Left hindlimb (tissue), 1 donor: ENCODE measurements around the gene MYOZ2.
"Not testable (repeated sequence)": the region's sequence is repeated elsewhere in the genome, so short reads cannot be mapped to it uniquely, and the experiment has no call there.

Source experiments
- DNase-seq: peaks from one replicate; pipeline ENCODE4 v3.0.0-alpha.2; 2018

Gene MYOZ2

DNA sequence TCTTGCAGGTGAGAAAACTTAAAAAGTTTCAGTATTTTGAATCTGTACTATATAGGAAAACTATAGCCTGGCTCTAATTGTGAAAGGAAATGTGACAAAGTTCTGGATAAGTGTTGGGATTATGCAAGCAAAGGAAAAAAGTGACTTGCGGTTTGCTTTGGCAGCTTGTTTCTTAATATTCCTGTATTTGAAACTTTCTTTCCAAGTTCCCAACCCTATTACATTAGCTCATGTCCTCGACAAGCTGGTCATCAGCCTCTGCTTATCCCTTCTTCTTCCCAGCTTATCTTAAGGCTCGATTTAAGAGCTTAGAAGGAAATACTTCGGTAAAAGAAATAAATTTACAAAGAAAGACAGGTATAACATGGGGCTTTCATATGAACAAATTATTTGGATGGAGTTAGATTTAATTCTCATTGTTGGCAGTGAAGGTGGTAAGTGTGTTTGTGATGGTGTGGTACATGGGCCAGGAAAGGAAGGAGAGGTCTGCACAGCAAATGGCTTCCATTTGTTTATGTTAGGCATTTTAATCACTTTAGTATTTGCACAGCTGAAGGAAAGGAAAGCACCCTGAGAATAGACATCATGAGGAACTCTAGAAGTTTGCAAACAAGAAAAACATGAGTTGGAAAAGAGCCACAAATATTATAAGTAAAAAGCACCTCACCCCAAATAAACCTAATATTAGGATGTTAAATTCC lies 5.1 kb upstream of the MYOZ2 start:
- DNase-seq, result no peak

DNA sequence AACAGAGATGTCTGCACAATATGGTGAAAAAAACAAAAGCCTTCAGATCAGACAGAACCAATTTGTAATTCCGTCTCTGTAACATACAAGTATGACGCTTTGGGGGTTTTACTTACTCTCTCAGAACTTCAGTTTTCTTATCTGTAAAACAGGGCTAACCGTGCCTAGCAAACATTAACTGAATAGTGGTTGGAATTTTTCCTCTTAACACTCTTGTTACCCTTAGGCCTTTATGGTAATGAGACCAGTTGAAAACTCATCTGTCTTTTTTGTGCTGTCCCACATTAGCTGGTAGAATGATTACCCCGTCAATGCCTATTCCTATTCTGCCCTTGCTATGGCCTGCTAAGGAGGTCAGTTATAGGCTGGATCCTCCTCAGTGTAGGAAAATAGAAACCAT lies 4.5 kb upstream of the MYOZ2 start:
- DNase-seq, result no peak

DNA sequence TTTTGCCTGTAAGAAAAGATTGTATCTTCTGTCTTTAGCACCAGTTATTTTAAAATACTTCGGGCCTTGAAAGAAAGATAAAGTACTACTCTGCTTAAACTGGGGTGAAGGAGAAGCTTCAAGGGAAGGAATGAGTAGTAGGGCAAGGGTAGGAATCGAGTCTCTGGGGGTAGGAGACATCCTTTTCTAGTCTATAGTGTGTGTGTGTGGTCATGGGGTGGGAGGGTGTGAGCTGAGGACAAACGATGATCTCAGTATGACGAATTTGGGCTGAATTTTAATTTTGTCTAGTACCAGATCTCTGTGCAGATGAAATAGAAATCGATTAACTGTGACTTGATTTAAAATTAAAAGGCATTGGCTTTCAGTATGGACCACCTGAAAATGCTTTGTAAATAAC lies 3.3 kb upstream of the MYOZ2 start:
- no peak for DNase-seq

DNA sequence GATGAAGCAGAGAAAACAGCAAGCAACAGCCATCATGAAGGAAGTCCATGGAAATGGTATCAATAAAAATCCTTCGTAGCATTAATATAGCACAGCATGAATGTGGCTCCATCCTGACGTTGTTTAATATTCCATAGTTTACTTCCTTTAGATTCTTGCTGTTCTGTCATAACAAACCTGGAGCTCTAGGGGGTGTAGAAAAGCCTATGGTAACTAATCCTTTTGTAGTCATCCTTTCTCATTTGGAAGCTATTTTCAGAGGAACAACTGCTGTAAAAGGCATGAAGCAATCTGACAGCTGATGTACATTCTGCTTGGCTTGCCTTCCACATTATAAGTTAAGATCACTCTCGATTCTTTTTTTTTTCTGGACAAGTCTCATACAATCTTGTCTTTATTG lies 914 bp downstream of the MYOZ2 start:
- DNase-seq, result no peak

DNA sequence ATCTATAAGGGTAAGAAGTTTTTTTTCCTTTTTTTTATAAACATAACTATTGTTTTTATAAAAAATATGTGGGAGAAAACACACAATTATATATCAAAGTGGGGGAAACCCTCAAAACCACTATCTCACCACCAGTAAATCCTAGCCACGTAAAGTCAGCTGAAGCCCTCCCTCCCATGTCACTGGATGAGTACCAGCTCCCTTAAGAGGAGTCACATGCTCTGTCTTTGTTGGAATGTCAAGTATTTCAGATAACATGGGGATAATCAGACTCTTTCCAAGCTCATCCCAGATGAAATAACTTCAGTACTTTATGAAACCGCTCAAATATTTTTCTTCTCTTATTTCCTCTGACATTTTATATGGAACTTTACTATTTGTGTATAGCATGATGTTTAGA lies 2.4 kb downstream of the MYOZ2 start:
- DNase-seq, result no peak

DNA sequence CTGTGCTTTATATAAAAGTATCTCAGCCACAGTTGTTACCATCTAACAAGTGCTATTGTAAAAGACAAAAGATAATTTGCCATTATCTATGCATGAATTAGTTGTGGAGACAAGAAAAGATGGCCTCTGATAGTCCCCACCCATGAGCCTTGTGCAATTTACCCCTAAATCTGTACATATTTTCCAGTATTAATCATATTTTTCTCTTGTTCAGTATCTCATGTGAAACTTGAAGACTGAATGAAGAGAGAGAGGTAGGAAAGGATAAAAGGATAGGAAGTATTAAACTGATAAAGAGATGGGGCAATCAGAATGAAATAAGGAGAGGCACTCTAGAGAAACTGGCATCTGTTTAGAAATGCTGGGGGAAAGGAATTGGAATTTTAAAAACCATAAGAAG lies 3.7 kb downstream of the MYOZ2 start:
- DNase-seq, result no peak

DNA sequence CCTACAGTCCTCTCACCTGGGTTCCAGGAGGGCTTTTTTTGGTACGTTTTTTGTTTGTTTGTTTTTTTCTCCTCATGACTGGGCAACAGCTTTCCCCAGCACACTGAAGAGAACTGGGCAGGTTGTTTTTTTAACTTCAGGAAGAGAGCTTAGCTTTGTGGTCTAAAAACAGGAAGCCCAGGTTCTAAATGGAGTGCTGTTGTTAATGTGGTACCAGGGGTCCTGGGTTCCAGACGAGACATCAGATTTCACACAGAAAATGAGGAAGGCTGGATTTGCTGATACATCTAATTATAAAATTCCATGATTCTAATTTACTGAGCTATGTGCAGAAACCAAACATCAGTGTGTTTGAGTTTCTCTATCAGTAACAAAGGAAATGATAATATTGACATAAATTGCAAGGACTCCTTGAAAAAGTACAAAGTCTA lies 4.2 kb downstream of the MYOZ2 start:
- DNase-seq, result no peak

DNA sequence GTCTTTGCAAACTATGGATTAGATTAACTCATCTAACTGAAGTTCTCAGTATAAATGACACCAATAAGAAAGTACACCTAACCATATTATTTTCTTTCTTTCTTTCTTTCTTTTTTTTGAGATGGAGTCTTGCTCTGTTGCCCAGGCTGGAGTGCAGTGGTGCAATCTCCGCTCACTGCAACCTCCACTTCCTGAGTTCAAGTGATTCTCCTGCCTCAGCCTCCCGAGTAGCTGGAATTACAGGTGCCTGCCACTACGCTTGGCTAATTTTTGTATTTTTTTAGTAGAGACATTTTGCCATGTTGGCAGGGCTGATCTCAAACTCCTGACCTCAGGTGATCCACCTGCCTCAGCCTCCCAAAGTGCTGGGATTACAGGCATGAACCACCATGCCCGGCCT lies 5.7 kb downstream of the MYOZ2 start:
- DNase-seq, result not testable (repeated sequence)

DNA sequence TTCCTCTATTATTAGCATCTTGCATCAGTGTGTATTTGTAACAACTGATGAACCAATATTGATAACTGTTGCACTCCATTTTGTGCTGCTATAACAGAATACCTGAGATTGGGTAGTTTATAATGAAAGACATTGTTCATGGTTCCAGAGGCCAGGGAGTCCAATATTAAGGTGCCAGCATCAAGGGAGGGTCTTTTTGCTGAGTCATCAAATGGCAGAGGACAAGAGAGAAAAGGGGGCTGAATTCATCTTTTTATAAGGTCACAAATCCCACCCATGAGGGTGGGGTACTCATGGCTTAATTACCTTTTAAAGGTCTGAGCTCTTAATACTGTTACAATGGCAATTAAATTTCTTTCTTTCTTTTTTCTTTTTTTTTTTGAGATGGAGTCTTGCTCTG lies 7.2 kb downstream of the MYOZ2 start:
- no peak for DNase-seq

DNA sequence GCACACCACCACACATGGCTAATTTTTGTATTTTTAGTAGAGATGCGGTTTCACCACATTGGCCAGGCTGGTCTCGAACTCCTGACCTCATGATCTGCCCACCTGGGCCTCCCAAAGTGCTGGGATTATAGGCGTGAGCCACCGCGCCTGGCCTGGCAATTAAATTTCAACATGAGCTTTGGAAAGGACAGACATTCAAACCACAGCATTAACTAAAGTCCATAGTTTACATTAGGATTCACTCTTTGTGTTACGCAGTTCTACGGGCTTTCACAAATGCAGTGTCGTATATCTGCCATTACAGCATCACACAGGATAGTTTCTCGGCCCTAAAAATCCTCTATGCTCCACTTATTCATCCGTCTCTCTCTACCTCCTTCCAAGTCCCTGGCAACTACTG lies 7.7 kb downstream of the MYOZ2 start:
- DNase-seq, result not testable (repeated sequence)

DNA sequence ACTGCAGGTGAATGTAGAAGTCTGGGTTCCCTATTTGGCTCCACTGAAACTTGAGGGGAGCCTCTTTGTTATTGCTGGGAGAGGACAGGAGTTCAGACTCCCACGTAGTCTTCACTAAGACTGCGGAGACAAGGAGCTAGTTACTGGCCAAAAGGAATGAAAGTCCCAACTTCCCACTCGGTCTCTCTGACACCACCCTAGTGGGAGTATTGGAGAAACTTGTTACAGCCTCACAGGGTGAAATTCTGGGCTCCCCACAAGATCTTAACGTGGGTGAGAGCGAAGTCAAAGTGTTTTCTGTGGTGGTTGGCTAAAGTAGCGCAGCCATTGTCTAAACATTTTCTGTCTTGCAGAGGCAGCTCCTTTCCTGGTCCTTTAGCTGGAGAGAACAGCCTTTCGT lies 13.5 kb downstream of the MYOZ2 start:
- no peak for DNase-seq

DNA sequence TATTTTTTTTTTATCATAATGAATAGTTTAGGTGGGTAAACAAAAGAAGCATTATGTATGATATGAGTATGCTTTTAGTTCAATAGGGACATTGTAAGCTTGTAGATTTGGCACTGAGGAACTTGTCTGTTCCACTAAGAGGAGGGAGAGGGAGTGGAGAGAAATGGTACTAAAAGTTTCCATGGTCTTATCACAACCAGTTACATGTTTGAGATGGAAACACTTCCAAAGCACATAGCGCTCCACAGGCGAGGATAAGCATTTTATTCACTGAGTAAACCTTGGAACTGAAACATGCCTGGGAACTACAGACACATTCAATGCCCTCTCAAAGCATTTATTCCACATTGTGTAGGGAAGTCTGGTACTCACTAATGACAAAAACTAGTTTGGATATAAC lies 15.5 kb downstream of the MYOZ2 start:
- DNase-seq, result no peak

DNA sequence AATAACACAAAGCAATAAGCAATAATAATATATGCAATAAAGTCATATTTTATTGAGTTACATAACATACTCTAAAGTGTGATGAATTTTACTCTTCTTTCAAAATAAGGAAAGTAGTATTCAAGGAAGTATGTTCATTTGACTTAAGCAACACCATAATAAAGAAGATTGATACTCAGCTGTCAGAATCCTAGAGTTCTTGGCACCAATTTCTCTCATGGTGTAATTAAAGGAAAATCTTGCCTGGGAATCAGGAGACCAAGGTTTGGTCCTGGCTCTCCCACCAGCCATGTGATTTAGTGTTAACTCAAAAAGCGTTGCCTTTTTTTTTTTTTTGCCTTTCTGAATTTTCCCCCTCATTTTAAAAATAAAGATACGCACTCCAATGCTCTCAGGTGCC lies 17.1 kb downstream of the MYOZ2 start:
- no peak for DNase-seq

DNA sequence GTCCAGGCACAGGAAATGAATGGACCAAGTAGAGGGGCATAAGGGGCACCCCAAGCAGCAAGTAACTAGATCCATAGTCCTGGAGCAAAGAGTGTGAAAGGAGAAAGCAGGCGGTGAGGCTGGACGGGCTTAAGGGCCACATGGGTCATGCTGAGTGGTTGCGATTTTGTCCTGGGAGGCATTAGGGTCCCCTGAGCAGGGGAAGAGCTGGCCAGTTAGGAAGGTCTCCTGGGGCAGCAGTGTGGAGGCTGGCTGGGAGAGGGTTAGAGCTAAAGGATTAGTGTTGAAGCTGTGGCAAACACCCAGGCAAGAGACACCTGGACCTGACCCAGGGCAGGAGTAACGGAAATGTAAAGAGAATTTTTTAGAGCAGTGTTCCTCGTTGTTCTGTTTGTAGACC lies 26.5 kb downstream of the MYOZ2 start:
- no peak for DNase-seq

DNA sequence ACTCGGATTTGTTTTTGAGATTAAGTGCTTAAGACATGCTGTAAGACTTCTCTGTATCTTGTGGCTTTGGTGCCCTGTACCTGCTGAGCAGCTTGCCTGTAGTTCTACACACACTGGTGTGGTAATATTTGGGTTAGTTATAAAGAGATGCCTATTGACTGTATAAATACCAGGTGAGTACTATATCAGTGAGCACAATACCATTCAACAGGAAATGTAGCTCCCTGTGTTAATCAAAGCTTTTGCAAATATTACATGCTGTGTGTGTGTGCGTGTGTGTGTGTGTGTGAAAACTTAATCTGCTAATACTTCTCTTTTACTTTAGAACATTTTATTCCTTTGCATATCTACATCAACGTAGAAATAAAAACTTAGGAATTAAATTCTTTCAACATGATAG lies 30.1 kb downstream of the MYOZ2 start:
- DNase-seq, result no peak

DNA sequence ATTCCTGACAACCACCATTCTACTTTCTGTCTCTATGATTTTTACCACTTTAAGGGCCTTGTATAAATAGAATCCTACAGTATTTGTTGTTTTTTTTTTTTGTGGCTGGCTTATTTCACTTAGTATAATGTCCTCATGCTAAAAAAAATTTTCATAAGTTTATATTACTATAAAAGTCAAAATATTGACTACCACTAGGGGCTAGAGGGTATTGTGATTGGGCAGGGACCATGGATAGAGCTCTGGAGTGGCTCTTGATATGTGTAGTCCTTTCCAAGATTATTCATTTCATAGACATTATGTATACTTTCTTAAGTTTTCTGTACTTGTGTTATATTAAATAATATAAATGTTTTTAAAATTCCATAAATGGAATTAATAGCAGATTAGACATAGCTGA lies 34.6 kb downstream of the MYOZ2 start:
- DNase-seq, result no peak

DNA sequence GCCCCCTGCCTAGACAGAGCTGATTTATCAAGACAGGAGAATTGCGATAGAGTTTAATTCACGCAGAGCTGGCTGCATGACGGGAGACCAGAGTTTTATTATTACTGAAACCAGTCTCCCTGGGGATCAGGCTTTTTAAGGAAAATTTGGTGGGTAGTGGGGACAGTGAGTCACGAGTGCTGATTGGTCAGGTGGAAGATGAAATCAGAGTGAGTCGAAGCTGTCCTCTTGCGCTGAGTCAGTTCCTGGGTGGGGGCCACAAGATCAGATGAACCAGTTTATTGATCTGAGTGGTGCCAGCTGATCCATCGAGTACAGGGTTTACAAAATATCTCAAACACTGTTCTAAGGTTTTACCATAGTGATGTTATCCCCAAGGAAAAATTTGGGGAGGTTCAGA lies 36.6 kb downstream of the MYOZ2 start:
- no peak for DNase-seq

DNA sequence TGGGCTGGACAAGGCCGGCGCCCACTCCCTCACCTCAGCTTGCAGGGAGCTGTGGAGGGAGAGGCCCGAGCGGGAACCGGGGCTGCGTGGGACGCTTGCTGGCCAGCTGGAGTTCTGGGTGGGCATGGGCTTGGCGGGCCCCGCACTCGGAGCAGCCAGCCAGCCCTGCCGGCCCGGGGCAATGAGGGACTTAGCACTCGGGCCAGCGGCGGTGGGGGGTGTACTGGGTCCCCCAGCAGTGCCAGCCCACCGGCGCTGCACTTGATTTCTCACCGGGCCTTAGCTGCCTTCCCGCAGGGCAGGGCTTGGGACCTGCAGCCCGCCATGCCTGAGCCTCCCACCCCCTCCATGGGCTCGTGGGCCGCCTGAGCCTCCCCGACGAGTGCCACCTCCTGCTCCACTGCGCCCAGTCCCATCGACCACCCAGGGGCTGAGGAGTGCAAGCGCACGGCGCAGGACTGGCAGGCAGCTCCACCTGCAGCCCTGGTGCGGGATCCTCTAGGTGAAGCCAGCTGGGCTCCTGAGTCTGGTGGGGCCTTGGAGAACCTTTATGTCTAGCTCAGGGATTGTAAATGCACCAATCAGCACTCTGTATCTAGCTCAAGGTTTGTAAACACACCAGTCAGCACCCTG lies 38.2 kb downstream of the MYOZ2 start:
- DNase-seq, result not testable (repeated sequence)

DNA sequence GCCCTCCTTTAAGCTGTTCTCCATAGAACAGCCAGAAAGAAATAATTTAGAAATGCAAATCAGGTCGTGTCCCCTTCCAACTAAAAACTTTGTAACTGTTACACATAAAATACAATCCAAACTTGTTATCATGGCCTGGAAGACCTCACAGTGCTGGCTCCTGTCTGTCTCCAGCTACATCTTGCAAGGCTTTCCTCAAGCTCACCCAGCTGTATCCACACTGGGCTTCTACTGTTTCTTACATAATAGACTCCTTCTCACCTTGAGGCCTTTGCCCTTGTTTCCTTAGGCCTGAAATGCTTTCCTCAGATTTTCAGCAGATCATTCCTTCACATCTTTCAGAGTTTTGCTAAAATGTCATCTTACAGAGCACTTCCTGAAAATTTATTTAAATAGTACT lies 43.4 kb downstream of the MYOZ2 start:
- no peak for DNase-seq

DNA sequence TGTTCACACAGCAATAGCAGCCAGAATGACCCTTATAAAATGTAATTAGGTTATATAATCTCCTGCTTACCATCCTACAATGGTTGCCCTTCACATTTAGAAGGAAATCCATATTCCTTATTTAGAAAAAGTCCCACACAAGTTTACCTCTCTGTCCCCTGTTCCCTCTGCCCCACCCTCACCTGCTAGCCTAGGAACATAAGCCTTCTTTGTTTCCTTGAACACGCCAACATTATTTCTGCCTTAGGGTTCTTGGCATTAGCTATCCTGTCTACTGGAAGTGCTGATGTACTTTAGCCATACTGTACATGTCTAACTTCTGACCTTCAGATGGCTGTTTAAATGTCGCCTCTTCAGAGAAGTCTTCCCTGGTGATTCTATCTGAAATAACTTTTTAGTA lies 48.5 kb downstream of the MYOZ2 start:
- DNase-seq, result no peak

DNA sequence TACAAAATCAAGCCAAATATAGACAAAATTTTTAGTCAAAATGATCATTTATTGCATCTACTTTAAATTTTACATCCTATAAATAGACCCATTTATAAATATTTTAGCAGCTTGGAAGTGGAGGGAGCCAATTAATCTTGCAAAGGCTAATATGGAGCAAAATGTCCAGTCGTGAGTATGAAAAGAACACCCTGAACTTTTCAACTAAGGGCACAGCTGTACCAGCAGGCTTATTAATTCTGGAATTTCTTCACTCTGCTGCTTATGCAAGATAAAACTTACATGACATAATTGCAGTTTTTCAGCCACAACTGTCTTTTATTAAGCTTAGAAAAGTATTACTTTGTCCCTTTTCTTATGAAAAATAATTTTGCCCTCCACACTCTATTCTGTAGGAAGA lies 54.0 kb downstream of the MYOZ2 start:
- no peak for DNase-seq

DNA sequence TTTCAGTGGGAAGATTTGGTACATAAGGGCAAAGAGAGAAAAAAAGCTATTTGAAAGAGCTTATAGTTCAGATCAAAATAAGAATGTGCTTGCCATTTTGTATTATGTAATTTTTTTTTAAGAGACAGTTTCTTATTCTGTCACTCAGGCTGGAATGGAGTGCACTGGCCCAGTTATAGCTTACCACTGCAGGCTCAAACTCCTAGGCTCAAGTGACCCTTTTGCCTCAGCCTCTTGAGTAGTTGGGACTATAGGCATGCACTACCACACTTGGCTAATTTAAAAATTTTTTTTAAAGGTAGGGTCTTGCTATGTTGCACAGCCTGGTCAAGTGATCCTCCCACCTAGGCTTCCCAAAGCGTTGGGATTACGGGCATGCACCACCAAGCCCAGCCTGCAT lies 54.7 kb downstream of the MYOZ2 start:
- no peak for DNase-seq

DNA sequence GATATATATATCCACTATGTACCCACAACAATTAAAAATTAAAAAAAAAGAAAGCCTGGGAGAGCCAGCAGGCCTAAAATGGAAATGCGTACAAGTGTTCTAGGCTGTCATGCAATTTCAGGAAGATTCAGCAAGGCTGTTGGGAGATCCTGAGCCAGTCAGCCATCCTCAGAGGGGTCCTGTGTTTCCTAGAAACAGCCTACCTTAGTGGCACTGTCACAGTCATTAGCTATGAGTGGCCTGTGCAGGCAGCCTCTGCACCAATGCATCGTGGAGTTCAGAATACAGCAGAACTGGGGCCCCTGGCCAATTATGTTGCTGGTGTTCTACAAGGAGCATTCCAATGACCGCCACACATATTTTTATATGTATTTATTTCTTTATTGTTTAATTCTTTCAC lies 55.9 kb downstream of the MYOZ2 start:
- DNase-seq, result no peak

DNA sequence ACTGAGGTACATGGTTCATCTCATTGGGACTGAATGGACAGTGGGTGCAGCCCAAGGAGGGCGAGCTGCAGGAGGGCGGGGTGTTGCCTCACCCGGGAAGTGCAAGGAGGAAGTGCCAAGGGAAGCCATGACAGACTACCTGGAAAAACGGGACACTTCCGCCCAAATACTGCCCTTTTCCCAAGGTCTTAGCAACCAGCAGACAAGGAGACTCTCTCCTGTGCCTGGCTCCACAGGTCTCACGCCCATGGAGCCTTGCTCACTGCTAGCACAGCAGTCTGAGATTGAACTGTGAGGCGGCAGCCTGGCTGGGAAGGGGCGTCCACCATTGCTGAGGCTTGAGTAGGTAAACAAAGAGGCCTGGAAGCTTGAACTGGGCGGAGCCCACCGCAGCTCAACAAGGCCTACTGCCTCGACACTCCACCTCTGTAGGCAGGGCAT lies 62.2 kb downstream of the MYOZ2 start:
- no peak for DNase-seq

DNA sequence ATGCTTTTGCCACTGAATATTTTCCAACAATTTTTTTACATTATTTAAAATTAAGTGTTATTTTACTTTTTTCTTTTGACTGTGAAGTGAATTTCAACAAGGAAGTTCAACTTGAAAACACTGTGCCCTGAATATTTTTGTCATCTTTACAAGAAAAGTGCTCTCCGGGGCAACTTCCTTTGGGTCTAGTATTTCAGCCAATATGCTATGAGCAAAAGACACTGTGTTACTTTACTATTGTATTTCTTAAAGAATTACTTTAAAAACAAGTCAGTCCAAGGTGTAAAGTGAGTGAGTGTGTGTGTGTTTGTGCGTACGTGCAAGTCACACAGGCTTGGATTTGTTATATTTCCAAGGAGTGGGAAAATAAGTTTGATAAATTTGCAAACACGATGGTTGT lies 69.3 kb downstream of the MYOZ2 start:
- DNase-seq, result no peak
